ENCODE results near the gene RABGAP1L.

Gene RABGAP1L

DNA sequence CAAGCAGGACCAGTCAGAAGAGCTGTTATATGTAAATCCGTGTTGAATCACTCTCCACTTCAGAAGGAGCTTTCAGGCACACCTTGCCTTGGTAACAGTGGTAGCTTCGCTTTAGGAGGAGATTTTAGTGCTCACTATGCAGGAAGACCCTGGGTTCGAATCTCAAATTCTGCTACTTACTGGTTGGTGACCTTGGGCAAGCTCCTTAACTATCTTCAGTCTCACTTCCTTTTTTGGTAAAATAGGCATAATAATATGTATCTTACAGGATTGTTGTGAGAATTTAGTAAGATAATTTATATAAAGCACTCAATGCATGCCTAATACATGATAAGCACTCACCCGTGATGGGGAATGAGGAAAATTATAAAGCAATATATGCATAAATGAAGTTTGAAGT is 241.8 kb downstream of the RABGAP1L start:
- Histone ChIP-seq H3K27ac (no peak overlapping the region), H3K36me3 (ENCODE audit: insufficient read depth) (no peaks in the 10 kb centered on the region), H3K79me2 (ENCODE audit: insufficient read depth, low read depth) (no peaks in the 10 kb centered on the region), H3K4me2 (no peak overlapping the region), H3K4me1 (ENCODE audit: low read depth, poor library complexity, severe bottlenecking) (peaks cover 12% of the 10 kb centered on the region), H3K4me3 (IDR thresholded peaks at IDR 0.05; ENCODE audit: insufficient read depth, low read depth, low read length) (no peak overlapping the region), H2AFZ (ENCODE audit: low read depth) (no peak overlapping the region), H3K27me3 (ENCODE audit: insufficient read depth, low read depth) (no peaks in the 10 kb centered on the region), H4K20me1 (ENCODE audit: insufficient read depth) (no peaks in the 10 kb centered on the region), H3K9ac (no peak overlapping the region)
- TF ChIP-seq, protein P1, sequence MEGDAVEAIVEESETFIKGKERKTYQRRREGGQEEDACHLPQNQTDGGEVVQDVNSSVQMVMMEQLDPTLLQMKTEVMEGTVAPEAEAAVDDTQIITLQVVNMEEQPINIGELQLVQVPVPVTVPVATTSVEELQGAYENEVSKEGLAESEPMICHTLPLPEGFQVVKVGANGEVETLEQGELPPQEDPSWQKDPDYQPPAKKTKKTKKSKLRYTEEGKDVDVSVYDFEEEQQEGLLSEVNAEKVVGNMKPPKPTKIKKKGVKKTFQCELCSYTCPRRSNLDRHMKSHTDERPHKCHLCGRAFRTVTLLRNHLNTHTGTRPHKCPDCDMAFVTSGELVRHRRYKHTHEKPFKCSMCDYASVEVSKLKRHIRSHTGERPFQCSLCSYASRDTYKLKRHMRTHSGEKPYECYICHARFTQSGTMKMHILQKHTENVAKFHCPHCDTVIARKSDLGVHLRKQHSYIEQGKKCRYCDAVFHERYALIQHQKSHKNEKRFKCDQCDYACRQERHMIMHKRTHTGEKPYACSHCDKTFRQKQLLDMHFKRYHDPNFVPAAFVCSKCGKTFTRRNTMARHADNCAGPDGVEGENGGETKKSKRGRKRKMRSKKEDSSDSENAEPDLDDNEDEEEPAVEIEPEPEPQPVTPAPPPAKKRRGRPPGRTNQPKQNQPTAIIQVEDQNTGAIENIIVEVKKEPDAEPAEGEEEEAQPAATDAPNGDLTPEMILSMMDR (conservative IDR thresholded peaks at IDR 0.05; ENCODE audit: low read depth, low read length): no peak

DNA sequence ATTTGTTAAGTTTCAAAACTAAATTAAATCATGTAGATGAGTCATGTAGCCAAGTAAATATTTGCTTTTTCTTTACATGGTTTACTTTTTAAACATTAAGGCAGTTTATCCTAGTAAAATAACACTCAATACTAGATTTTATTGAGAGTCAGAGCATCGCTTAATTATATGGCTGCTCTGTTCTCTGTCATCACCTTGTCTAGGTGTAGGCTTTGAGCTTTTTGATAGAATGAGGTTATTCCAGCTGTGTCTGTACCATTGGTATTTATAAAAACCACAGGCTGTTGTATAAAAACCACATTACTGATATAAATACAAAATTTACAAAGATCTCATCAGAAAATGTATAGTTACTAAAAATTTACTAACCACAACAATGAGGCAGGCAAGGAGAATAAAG is 245.9 kb downstream of the RABGAP1L start:
- Histone ChIP-seq H3K36me3 (ENCODE audit: insufficient read depth) (no peaks in the 10 kb centered on the region), H3K9ac (no peak overlapping the region), H3K4me2 (no peak overlapping the region), H4K20me1 (ENCODE audit: insufficient read depth) (no peaks in the 10 kb centered on the region), H3K79me2 (ENCODE audit: insufficient read depth, low read depth) (no peaks in the 10 kb centered on the region), H3K27me3 (ENCODE audit: insufficient read depth, low read depth) (no peaks in the 10 kb centered on the region), H2AFZ (ENCODE audit: low read depth) (no peak overlapping the region), H3K4me3 (IDR thresholded peaks at IDR 0.05; ENCODE audit: insufficient read depth, low read depth, low read length) (no peak overlapping the region), H3K4me1 (ENCODE audit: low read depth, poor library complexity, severe bottlenecking) (no peaks in the 10 kb centered on the region), H3K27ac (no peak overlapping the region)
- TF ChIP-seq, protein P1 (conservative IDR thresholded peaks at IDR 0.05; ENCODE audit: low read depth, low read length): no peak

DNA sequence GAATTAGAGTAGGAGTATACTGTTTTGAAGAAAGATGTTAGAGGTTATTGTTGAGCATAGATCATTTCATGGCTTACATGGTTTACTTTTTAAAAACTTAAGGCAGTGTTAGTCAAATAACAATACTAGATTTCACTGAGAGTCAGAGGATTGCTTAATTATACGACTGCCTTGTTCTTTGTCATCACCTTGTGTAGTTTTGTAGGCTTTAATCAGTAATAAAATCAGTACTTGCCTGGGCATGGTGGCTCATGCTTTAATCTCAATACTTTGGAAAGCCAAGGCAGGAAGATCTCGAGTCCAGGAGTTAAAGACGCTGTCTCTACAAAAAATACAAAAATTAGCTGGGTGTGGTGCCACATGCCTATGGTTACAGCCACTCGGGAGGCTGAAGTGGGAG is 247.1 kb downstream of the RABGAP1L start:
- Histone ChIP-seq H3K79me2 (ENCODE audit: insufficient read depth, low read depth) (no peaks in the 10 kb centered on the region), H3K36me3 (ENCODE audit: insufficient read depth) (no peaks in the 10 kb centered on the region), H3K4me2 (no peak overlapping the region), H3K27me3 (ENCODE audit: insufficient read depth, low read depth) (no peaks in the 10 kb centered on the region), H3K4me1 (ENCODE audit: low read depth, poor library complexity, severe bottlenecking) (no peaks in the 10 kb centered on the region), H3K4me3 (IDR thresholded peaks at IDR 0.05; ENCODE audit: insufficient read depth, low read depth, low read length) (no peak overlapping the region), H4K20me1 (ENCODE audit: insufficient read depth) (no peaks in the 10 kb centered on the region), H3K9ac (no peak overlapping the region), H2AFZ (ENCODE audit: low read depth) (no peak overlapping the region), H3K27ac (no peak overlapping the region)
- TF ChIP-seq, protein P1 (conservative IDR thresholded peaks at IDR 0.05; ENCODE audit: low read depth, low read length): no peak

DNA sequence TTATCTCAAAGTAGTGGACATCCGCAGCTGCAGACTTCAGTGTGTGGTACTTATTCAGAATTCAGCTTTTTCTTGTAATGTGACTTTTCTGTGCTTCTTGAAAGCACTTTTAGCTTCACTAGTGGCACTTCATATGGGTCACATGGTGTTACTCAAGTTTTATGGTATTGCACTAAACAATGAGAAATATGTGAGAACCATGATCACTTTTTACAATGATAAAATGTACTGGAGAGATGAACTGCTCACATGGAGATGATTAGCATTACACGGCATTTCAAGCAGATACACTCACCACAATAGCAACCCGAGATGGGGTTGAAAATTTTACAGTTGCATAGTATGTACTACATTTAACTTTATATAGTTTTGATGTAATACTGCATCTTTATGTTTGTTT is 248.3 kb downstream of the RABGAP1L start:
- TF ChIP-seq, protein P1 (conservative IDR thresholded peaks at IDR 0.05; ENCODE audit: low read depth, low read length): no peak
- H3K27ac ChIP-seq: no peak overlapping the region
- H3K9ac ChIP-seq: no peak overlapping the region
- H4K20me1 ChIP-seq (ENCODE audit: insufficient read depth): no peaks in the 10 kb centered on the region
- H2AFZ ChIP-seq (ENCODE audit: low read depth): no peak overlapping the region
- no peaks in the 10 kb centered on the region for H3K27me3 ChIP-seq (ENCODE audit: insufficient read depth, low read depth)
- no peak overlapping the region for H3K4me3 ChIP-seq (IDR thresholded peaks at IDR 0.05; ENCODE audit: insufficient read depth, low read depth, low read length)
- H3K4me1 ChIP-seq (ENCODE audit: low read depth, poor library complexity, severe bottlenecking): no peaks in the 10 kb centered on the region
- H3K4me2 ChIP-seq: no peak overlapping the region
- H3K79me2 ChIP-seq (ENCODE audit: insufficient read depth, low read depth): no peaks in the 10 kb centered on the region
- H3K36me3 ChIP-seq (ENCODE audit: insufficient read depth): no peaks in the 10 kb centered on the region
